Activated CD4-positive, alpha-beta T cell treated with anti-CD3 and anti-CD28 coated beads, Interleukin-2, amount 50 U/mL, for 24 hours (primary cell): ENCODE measurements around the gene WARS2.
"Not testable (repeated sequence)": the region's sequence is repeated elsewhere in the genome, so short reads cannot be mapped to it uniquely, and the experiment has no call there.

Experiments used
- DNase-seq, 2 donors: peaks; one replicate each; pipeline ENCODE4 v3.0.0-alpha.2; 2020; ENCODE audit warnings: low read depth in 1 of 2, low spot score in 1 of 2

The WARS2 gene

GRCh38 chr1:119139857-119140176 is 636 bp downstream of the WARS2 start:
- DNase-seq: no peak

- DNase-seq: peak in 1 of 2 donors; percentile 25
These were observed 1.1 kb downstream of the WARS2 start for GRCh38 chr1:119139403-119139802.

- DNase-seq: no peak
These were observed 4.1 kb downstream of the WARS2 start for GRCh38 chr1:119136401-119136800.

GRCh38 chr1:119133987-119134386 is 6.5 kb downstream of the WARS2 start:
- no peak for DNase-seq

- DNase-seq: no peak
These were observed 8.3 kb downstream of the WARS2 start for GRCh38 chr1:119132179-119132578.

GRCh38 chr1:119125874-119126273 is 14.6 kb downstream of the WARS2 start:
- DNase-seq: no peak

GRCh38 chr1:119124764-119125163 is 15.7 kb downstream of the WARS2 start:
- no peak for DNase-seq

GRCh38 chr1:119121872-119122271 is 18.6 kb downstream of the WARS2 start:
- not testable (repeated sequence) for DNase-seq

GRCh38 chr1:119116725-119117124 is 23.7 kb downstream of the WARS2 start:
- no peak for DNase-seq

- DNase-seq: no peak
These were observed 24.7 kb downstream of the WARS2 start for GRCh38 chr1:119115736-119116135.

- no peak for DNase-seq
These were observed 25.1 kb downstream of the WARS2 start for GRCh38 chr1:119115311-119115710.

- DNase-seq: no peak
These were observed 25.7 kb downstream of the WARS2 start for GRCh38 chr1:119114786-119115185.

- DNase-seq: no peak
These were observed 27.7 kb downstream of the WARS2 start for GRCh38 chr1:119112791-119113190.

- no peak for DNase-seq
These were observed 28.2 kb downstream of the WARS2 start for GRCh38 chr1:119112244-119112643.

GRCh38 chr1:119108988-119109387 is 31.5 kb downstream of the WARS2 start:
- DNase-seq: no peak

- DNase-seq: no peak
These were observed 36.7 kb downstream of the WARS2 start for GRCh38 chr1:119103764-119104163.

GRCh38 chr1:119102051-119102450 is 38.4 kb downstream of the WARS2 start:
- DNase-seq: no peak

- no peak for DNase-seq
These were observed 38.9 kb downstream of the WARS2 start for GRCh38 chr1:119101563-119101962.

GRCh38 chr1:119099775-119100174 is 40.7 kb downstream of the WARS2 start:
- no peak for DNase-seq

- DNase-seq: no peak
These were observed 43.1 kb downstream of the WARS2 start for GRCh38 chr1:119097380-119097779.

GRCh38 chr1:119093721-119094120 is 46.7 kb downstream of the WARS2 start:
- no peak for DNase-seq

- DNase-seq: no peak
These were observed 48.8 kb downstream of the WARS2 start for GRCh38 chr1:119091618-119092017.

GRCh38 chr1:119090250-119090649 is 50.2 kb downstream of the WARS2 start:
- DNase-seq: no peak

- no peak for DNase-seq
These were observed 53.6 kb downstream of the WARS2 start for GRCh38 chr1:119086830-119087229.
